ENCODE results near the gene IPO5.

Gene IPO5

GRCh38 chr13:97932647-97933046 lies 20.8 kb upstream of the IPO5 start:
- Histone ChIP-seq H3K36me3 (ENCODE audit: control insufficient read depth, insufficient read depth, low read length) (no peaks in the 10 kb centered on the region), H3K9me3 (ENCODE audit: control insufficient read depth, low read length) (no peaks in the 10 kb centered on the region), H3K4me3 (ENCODE audit: extremely low read depth, insufficient read depth, low read length, poor library complexity, severe bottlenecking) (no peak overlapping the region), H3K27ac (ENCODE audit: low read depth, low read length, severe bottlenecking) (no peak overlapping the region), H3K4me1 (ENCODE audit: control insufficient read depth, insufficient read depth, low read length, poor library complexity, severe bottlenecking) (no peaks in the 10 kb centered on the region)
- WGBS, 2 experiments (ENCODE audit: insufficient coverage in 2 of 2): 91 to 96% methylated on average over 3 of the region's 5 CpGs

- Histone ChIP-seq H3K27ac (ENCODE audit: low read depth, low read length, severe bottlenecking) (no peak overlapping the region), H3K4me3 (ENCODE audit: extremely low read depth, insufficient read depth, low read length, poor library complexity, severe bottlenecking) (no peak overlapping the region), H3K4me1 (ENCODE audit: control insufficient read depth, insufficient read depth, low read length, poor library complexity, severe bottlenecking) (no peaks in the 10 kb centered on the region), H3K36me3 (ENCODE audit: control insufficient read depth, insufficient read depth, low read length) (no peaks in the 10 kb centered on the region), H3K9me3 (ENCODE audit: control insufficient read depth, low read length) (no peaks in the 10 kb centered on the region)
These were observed 19.7 kb upstream of the IPO5 start for GRCh38 chr13:97933776-97934175.

GRCh38 chr13:97934590-97934989 lies 18.9 kb upstream of the IPO5 start:
- WGBS, 2 experiments (ENCODE audit: insufficient coverage in 2 of 2): 58 to 60% methylated on average over 4 of the region's 5 CpGs
- peak overlapping the region; percentile 32 for H3K27ac ChIP-seq (ENCODE audit: low read depth, low read length, severe bottlenecking)
- H3K9me3 ChIP-seq (ENCODE audit: control insufficient read depth, low read length): no peaks in the 10 kb centered on the region
- no peaks in the 10 kb centered on the region for H3K36me3 ChIP-seq (ENCODE audit: control insufficient read depth, insufficient read depth, low read length)
- no peak overlapping the region for H3K4me3 ChIP-seq (ENCODE audit: extremely low read depth, insufficient read depth, low read length, poor library complexity, severe bottlenecking)
- no peaks in the 10 kb centered on the region for H3K4me1 ChIP-seq (ENCODE audit: control insufficient read depth, insufficient read depth, low read length, poor library complexity, severe bottlenecking)

GRCh38 chr13:97935071-97935470 lies 18.4 kb upstream of the IPO5 start:
- H3K27ac ChIP-seq (ENCODE audit: low read depth, low read length, severe bottlenecking): no peak overlapping the region
- no CpG with 5 or more reads among the region's 2 CpGs for WGBS, 2 experiments (ENCODE audit: insufficient coverage in 2 of 2)
- H3K4me3 ChIP-seq (ENCODE audit: extremely low read depth, insufficient read depth, low read length, poor library complexity, severe bottlenecking): no peak overlapping the region
- H3K9me3 ChIP-seq (ENCODE audit: control insufficient read depth, low read length): no peaks in the 10 kb centered on the region
- no peaks in the 10 kb centered on the region for H3K4me1 ChIP-seq (ENCODE audit: control insufficient read depth, insufficient read depth, low read length, poor library complexity, severe bottlenecking)
- no peaks in the 10 kb centered on the region for H3K36me3 ChIP-seq (ENCODE audit: control insufficient read depth, insufficient read depth, low read length)

- Histone ChIP-seq H3K27ac (ENCODE audit: low read depth, low read length, severe bottlenecking) (no peak overlapping the region), H3K4me1 (ENCODE audit: control insufficient read depth, insufficient read depth, low read length, poor library complexity, severe bottlenecking) (no peaks in the 10 kb centered on the region), H3K9me3 (ENCODE audit: control insufficient read depth, low read length) (no peaks in the 10 kb centered on the region), H3K36me3 (ENCODE audit: control insufficient read depth, insufficient read depth, low read length) (no peaks in the 10 kb centered on the region), H3K4me3 (ENCODE audit: extremely low read depth, insufficient read depth, low read length, poor library complexity, severe bottlenecking) (no peak overlapping the region)
- 91 to 100% methylated on average over 2 of the region's 3 CpGs for WGBS, 2 experiments (ENCODE audit: insufficient coverage in 2 of 2)
These were observed 17.4 kb upstream of the IPO5 start for GRCh38 chr13:97936036-97936435.

GRCh38 chr13:97938706-97939475 lies 14.6 kb upstream of the IPO5 start:
- no peaks in the 10 kb centered on the region for H3K9me3 ChIP-seq (ENCODE audit: control insufficient read depth, low read length)
- H3K36me3 ChIP-seq (ENCODE audit: control insufficient read depth, insufficient read depth, low read length): no peaks in the 10 kb centered on the region
- 90% methylated on average over 2 to 3 of the region's 6 CpGs for WGBS, 2 experiments (ENCODE audit: insufficient coverage in 2 of 2)
- no peaks in the 10 kb centered on the region for H3K4me1 ChIP-seq (ENCODE audit: control insufficient read depth, insufficient read depth, low read length, poor library complexity, severe bottlenecking)
- no peak overlapping the region for H3K4me3 ChIP-seq (ENCODE audit: extremely low read depth, insufficient read depth, low read length, poor library complexity, severe bottlenecking)
- no peak overlapping the region for H3K27ac ChIP-seq (ENCODE audit: low read depth, low read length, severe bottlenecking)

- Histone ChIP-seq H3K4me3 (ENCODE audit: extremely low read depth, insufficient read depth, low read length, poor library complexity, severe bottlenecking) (no peak overlapping the region), H3K4me1 (ENCODE audit: control insufficient read depth, insufficient read depth, low read length, poor library complexity, severe bottlenecking) (peaks cover 7% of the 10 kb centered on the region), H3K9me3 (ENCODE audit: control insufficient read depth, low read length) (peaks cover 3% of the 10 kb centered on the region), H3K27ac (ENCODE audit: low read depth, low read length, severe bottlenecking) (no peak overlapping the region), H3K36me3 (ENCODE audit: control insufficient read depth, insufficient read depth, low read length) (no peaks in the 10 kb centered on the region)
- 78 to 87% methylated on average over 2 to 4 of the region's 5 CpGs for WGBS, 2 experiments (ENCODE audit: insufficient coverage in 2 of 2)
These were observed 9.0 kb upstream of the IPO5 start for GRCh38 chr13:97944396-97945029.

GRCh38 chr13:97945342-97945741 lies 8.1 kb upstream of the IPO5 start:
- Histone ChIP-seq H3K4me3 (ENCODE audit: extremely low read depth, insufficient read depth, low read length, poor library complexity, severe bottlenecking) (no peak overlapping the region), H3K9me3 (ENCODE audit: control insufficient read depth, low read length) (peaks cover 5% of the 10 kb centered on the region), H3K36me3 (ENCODE audit: control insufficient read depth, insufficient read depth, low read length) (no peaks in the 10 kb centered on the region), H3K4me1 (ENCODE audit: control insufficient read depth, insufficient read depth, low read length, poor library complexity, severe bottlenecking) (peaks cover 7% of the 10 kb centered on the region), H3K27ac (ENCODE audit: low read depth, low read length, severe bottlenecking) (no peak overlapping the region)

GRCh38 chr13:97945792-97946419 lies 7.6 kb upstream of the IPO5 start:
- Histone ChIP-seq H3K4me3 (ENCODE audit: extremely low read depth, insufficient read depth, low read length, poor library complexity, severe bottlenecking) (no peak overlapping the region), H3K4me1 (ENCODE audit: control insufficient read depth, insufficient read depth, low read length, poor library complexity, severe bottlenecking) (peaks cover 7% of the 10 kb centered on the region), H3K36me3 (ENCODE audit: control insufficient read depth, insufficient read depth, low read length) (no peaks in the 10 kb centered on the region), H3K9me3 (ENCODE audit: control insufficient read depth, low read length) (peaks cover 6% of the 10 kb centered on the region), H3K27ac (ENCODE audit: low read depth, low read length, severe bottlenecking) (no peak overlapping the region)
- WGBS, 2 experiments (ENCODE audit: insufficient coverage in 2 of 2): 78 to 100% methylated on average over 1 of the region's 5 CpGs

- 96 to 100% methylated on average over 1 to 3 of the region's 3 CpGs for WGBS, 2 experiments (ENCODE audit: insufficient coverage in 2 of 2)
- Histone ChIP-seq H3K4me3 (ENCODE audit: extremely low read depth, insufficient read depth, low read length, poor library complexity, severe bottlenecking) (no peak overlapping the region), H3K27ac (ENCODE audit: low read depth, low read length, severe bottlenecking) (no peak overlapping the region)
These were observed 6.4 kb upstream of the IPO5 start for GRCh38 chr13:97946951-97947588.

More at GRCh38 chr13:97946951-97947588, 6.4 kb upstream of the IPO5 start:
- H3K36me3 ChIP-seq (ENCODE audit: control insufficient read depth, insufficient read depth, low read length): no peaks in the 10 kb centered on the region
- peaks cover 7% of the 10 kb centered on the region for H3K4me1 ChIP-seq (ENCODE audit: control insufficient read depth, insufficient read depth, low read length, poor library complexity, severe bottlenecking)
- peaks cover 6% of the 10 kb centered on the region for H3K9me3 ChIP-seq (ENCODE audit: control insufficient read depth, low read length)
